ENCODE data around the gene CHRM4.

The CHRM4 gene

DNA sequence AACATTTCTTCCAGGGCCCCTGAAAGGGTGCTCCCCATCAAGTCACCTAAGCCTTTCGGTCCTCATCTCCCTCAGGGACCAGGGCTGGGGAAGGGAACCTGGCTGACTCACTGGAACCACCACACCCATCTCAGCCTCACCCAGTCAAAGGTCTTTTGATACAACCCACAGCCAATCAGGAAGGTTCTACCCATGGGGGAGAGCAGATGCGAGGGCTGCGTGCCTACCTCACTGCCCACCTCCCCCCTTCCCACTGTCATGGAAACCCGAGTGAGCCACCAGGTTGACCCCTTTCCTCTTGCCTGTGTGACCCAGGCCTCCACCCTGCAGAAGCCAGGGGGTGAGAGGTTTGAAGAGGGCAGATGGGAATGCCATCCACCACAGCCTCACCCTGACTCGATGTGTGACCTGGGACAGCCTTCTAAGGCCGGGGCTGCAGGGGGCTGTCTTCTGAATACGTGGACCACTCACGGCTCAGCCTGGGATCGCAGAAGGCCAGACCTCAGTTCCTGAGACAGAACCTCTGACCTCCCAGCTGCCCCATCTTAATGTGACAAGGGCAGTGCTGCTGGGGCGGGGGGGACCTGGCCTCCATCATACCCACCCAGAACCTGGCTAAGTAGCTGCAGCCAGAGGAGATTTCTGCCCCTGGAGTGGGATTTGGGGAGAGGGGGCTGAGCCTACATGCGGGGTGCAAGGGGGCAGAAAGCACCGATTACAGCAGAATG is 7.4 kb downstream of the CHRM4 start:
- in situ Hi-C loops (cut with MboI; ENCODE audit: low pct_unique_long_range_greater_than_20kb, low sequenced_read_pairs, unreplicated experiment), result no loop called here

DNA sequence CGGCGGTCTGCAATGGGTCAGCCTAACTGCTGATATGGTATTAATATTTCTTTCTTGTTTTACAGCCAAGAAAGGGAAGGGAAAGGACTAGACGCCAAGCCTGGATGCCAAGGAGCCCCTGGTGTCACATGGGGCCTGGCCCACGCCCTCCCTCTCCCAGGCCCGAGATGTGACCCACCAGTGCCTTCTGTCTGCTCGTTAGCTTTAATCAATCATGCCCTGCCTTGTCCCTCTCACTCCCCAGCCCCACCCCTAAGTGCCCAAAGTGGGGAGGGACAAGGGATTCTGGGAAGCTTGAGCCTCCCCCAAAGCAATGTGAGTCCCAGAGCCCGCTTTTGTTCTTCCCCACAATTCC is 8.2 kb downstream of the CHRM4 start:
- DNase-seq (ENCODE audit: low spot score), result no peak
- in situ Hi-C loops (cut with MboI; ENCODE audit: low pct_unique_long_range_greater_than_20kb, low sequenced_read_pairs, unreplicated experiment), result no loop called here
- TF ChIP-seq, protein P1, sequence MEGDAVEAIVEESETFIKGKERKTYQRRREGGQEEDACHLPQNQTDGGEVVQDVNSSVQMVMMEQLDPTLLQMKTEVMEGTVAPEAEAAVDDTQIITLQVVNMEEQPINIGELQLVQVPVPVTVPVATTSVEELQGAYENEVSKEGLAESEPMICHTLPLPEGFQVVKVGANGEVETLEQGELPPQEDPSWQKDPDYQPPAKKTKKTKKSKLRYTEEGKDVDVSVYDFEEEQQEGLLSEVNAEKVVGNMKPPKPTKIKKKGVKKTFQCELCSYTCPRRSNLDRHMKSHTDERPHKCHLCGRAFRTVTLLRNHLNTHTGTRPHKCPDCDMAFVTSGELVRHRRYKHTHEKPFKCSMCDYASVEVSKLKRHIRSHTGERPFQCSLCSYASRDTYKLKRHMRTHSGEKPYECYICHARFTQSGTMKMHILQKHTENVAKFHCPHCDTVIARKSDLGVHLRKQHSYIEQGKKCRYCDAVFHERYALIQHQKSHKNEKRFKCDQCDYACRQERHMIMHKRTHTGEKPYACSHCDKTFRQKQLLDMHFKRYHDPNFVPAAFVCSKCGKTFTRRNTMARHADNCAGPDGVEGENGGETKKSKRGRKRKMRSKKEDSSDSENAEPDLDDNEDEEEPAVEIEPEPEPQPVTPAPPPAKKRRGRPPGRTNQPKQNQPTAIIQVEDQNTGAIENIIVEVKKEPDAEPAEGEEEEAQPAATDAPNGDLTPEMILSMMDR (IDR thresholded peaks at IDR 0.05; ENCODE audit: extremely low read depth, insufficient read depth, missing control alignments), result no peak

More for the DNA sequence above, 7.4 kb downstream of the CHRM4 start:
- DNase-seq (ENCODE audit: low spot score), result no peak
- TF ChIP-seq, protein P1 (IDR thresholded peaks at IDR 0.05; ENCODE audit: extremely low read depth, insufficient read depth, missing control alignments), result no peak

DNA sequence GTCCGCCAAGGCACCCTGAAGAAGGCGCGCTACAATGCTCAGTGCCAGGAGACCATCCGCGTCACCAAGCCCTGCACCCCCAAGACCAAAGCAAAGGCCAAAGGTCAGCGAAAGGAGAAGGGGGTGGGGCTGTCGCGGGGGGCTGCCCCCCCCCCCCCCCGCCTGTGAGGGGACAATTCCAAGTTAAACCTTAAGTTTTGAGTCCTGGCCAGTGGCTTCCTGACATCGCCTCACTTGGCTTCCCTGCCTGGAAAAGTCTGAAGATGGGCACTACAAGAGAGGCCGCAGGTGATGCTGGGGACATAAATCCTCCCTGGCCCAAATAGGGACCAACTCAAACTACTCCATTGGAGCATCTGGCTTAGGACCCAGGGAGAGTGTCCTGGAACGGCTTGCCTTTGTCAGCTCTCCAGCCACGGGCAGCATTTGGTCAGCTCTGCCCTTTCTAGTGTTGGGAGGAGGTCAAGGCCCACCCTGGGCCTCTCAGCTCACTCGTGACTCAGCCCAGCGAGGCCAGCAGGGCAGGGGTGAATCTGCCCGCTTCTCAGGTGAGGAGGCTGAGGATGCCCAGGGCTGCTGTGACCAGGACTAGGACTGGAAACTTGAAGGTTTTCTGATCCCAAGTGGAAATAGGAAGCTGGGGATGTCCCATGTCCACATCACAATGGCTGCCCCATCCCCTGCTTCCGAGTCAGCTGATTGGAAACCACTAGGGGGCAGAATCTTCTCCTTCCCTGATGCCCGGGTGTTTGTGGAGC is 8.8 kb downstream of the CHRM4 start:
- TF ChIP-seq, protein P1 (IDR thresholded peaks at IDR 0.05; ENCODE audit: extremely low read depth, insufficient read depth, missing control alignments), result peak; percentile 25
- no peak for DNase-seq (ENCODE audit: low spot score)
- in situ Hi-C loops (cut with MboI; ENCODE audit: low pct_unique_long_range_greater_than_20kb, low sequenced_read_pairs, unreplicated experiment), result no loop called here

DNA sequence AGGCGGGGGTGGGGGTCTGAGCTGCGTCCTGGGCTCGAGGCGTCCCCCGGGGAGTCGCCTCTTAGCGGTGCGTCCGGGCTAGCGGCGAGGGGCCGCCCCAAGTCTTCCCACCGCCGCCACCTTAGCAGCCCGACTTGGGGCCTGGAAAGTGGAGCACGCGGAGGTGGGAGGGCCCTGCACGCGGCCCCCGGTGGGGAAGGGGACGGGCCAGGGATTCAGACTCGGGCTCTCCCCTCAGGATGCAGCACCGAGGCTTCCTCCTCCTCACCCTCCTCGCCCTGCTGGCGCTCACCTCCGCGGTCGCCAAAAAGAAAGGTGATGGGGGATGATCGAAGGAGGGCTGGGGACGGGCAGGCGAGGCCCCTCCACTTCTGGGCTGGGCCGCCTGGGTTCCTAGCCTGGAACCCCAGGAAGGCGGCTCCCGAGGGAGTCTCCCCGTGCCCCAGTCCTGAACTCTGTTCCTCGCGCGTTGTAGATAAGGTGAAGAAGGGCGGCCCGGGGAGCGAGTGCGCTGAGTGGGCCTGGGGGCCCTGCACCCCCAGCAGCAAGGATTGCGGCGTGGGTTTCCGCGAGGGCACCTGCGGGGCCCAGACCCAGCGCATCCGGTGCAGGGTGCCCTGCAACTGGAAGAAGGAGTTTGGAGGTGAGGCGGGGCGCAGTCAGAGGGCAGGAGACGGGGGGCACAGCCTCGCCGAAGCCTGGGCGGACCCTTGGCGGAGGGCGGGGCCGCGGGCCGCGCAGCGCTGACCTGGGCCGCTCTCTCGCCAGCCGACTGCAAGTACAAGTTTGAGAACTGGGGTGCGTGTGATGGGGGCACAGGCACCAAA is 9.5 kb downstream of the CHRM4 start:
- TF ChIP-seq, protein P1 (IDR thresholded peaks at IDR 0.05; ENCODE audit: extremely low read depth, insufficient read depth, missing control alignments), result no peak
- peak; percentile 73 for DNase-seq (ENCODE audit: low spot score)
- in situ Hi-C loops (cut with MboI; ENCODE audit: low pct_unique_long_range_greater_than_20kb, low sequenced_read_pairs, unreplicated experiment), result no loop called here

DNA sequence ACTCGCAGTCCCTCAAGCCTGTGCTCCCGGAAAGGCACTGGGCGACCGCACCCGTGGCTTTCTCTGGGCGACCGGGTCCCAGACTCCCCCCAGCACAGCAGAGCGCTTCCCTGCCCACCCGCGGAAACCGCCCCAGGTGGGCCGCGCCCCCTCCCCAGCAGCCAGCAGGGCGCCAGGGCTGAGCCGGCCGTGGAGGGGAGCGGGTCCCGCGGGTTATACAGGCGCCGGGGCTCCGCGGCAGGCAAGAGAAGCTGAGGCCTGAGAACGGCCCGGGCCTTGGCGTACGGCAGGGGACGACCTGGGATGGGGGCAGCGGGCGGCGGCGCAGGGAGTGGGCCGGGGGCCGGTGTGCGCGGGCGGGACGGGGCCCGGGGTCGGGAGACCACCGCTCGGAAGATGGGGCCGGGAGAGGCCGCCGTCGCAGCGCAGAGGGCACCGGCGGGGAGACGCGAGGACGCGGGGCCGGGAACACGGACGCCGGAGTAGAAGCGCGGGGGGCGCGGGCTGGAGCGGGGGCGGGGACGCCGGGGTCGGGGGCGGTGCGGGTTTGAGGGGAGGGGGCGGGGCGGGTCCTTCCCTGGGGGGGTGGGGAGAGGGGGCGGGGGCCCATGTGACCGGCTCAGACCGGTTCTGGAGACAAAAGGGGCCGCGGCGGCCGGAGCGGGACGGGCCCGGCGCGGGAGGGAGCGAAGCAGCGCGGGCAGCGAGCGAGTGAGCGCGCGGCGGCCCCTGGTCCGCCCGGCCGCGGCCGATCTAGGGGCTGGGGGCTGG is 10.3 kb downstream of the CHRM4 start, which contains the start of gene MDK:
MDK (plus strand) TSS at position 622 of the 771 bp plus-strand sequence. CDS start 389 bp downstream, outside the sequence.
- in situ Hi-C loops (cut with MboI; ENCODE audit: low pct_unique_long_range_greater_than_20kb, low sequenced_read_pairs, unreplicated experiment), result no loop called here
- peak; percentile 74 for DNase-seq (ENCODE audit: low spot score)
- TF ChIP-seq, protein P1 (IDR thresholded peaks at IDR 0.05; ENCODE audit: extremely low read depth, insufficient read depth, missing control alignments), result no peak
